Renal pelvis (tissue), 3 donors: Measurements from ENCODE around the gene NVL. TPM values are rescaled to one million over a fixed set of nuclear protein-coding genes. Genes with fewer than 3 reads are reported as not detected.

ENCODE experiments used
- polyA plus RNA-seq, 3 donors: library from polyadenylated mRNA; unstranded; fragments of 120-200 nt; gene quantifications; one replicate each; pipeline ENCODE4 v1.2.1, GENCODE V29; 2013; ENCODE audit not compliant: insufficient read length in 3 of 3

Gene NVL
- polyA plus RNA-seq, 3 donors, result 32.3 to 33.9 (median 33.0) TPM

Other genes with a start within 250 kb of the NVL start
- gene FBXO28, start 216.1 kb downstream of the NVL start, polyA plus RNA-seq, result 10 to 100 TPM; 29.3 to 33.7 (median 33.4) TPM
- gene DEGS1, start 146.9 kb downstream of the NVL start, polyA plus RNA-seq, result 10 to 100 TPM; 43.3 to 51.7 (median 46.7) TPM
- gene CNIH4, start 26.7 kb upstream of the NVL start, polyA plus RNA-seq, result 10 to 100 TPM; 44.7 to 48.4 (median 45.7) TPM
- 100 to 1,000 TPM in 1 of 3 donors, 10 to 100 TPM in 2; 87.3 to 101 (median 94.5) TPM for gene WDR26, start 104.6 kb upstream of the NVL start, polyA plus RNA-seq